ENCODE data around the gene POM121L2.

- TF ChIP-seq EZH2 (IDR thresholded peaks at IDR 0.05; ENCODE audit: insufficient read depth, poor library complexity, severe bottlenecking) (no peak), EZH2phosphoT487 (IDR thresholded peaks at IDR 0.05; ENCODE audit: insufficient read depth, low read depth) (no peak)
Measured at GRCh38 chr6:27279513-27280063, 32.5 kb downstream of the POM121L2 start.

Data from GM23248 (cell line).